Naive B cell (primary cell): Measurements from ENCODE around the gene TCF4. TPM values are rescaled to one million over a fixed set of nuclear protein-coding genes. Genes with fewer than 3 reads are reported as not detected.
"Not testable (repeated sequence)": the region's sequence is repeated elsewhere in the genome, so short reads cannot be mapped to it uniquely, and the experiment has no call there.

Experiments used
- ATAC-seq, 2 donors: fragments of 150-1000 bp; cut with Tn5 transposase; 2 replicates each; pipeline ENCODE4 v1.10.0; 2021; ENCODE audit warnings: low read depth in 2 of 2, mild to moderate bottlenecking in 2 of 2, moderate library complexity in 2 of 2
- DNase-seq: peaks from one replicate; pipeline ENCODE4 v3.0.0; 2022
- H3K27ac Mint-ChIP-seq, 6 donors: one replicate each; pipeline ENCODE4 v1.8.0; 2020 to 2022; ENCODE audit warnings: mild to moderate bottlenecking in 6 of 6, mixed read lengths in 6 of 6, moderate library complexity in 5 of 6, inconsistent platforms in 2 of 6
- H3K27me3 Mint-ChIP-seq, 3 donors: one replicate each; pipeline ENCODE4 v1.8.0; 2021 to 2022; ENCODE audit warnings: mixed read lengths in 3 of 3, mild to moderate bottlenecking in 1 of 3
- H3K36me3 Mint-ChIP-seq, 2 donors: one replicate each; pipeline ENCODE4 v1.8.0; 2020 to 2022; ENCODE audit warnings: mixed read lengths in 2 of 2, inconsistent platforms in 1 of 2, mild to moderate bottlenecking in 1 of 2
- H3K4me1 Mint-ChIP-seq, 3 donors: one replicate each; pipeline ENCODE4 v1.8.0; 2020 to 2022; ENCODE audit warnings: mixed read lengths in 3 of 3, inconsistent platforms in 1 of 3, mild to moderate bottlenecking in 1 of 3, moderate library complexity in 1 of 3
- H3K4me3 Mint-ChIP-seq, 8 donors: one replicate each; pipeline ENCODE4 v1.8.0; 2020 to 2022; ENCODE audit warnings: mild to moderate bottlenecking in 8 of 8, mixed read lengths in 8 of 8, moderate library complexity in 8 of 8, inconsistent platforms in 2 of 8
- H3K9me3 Mint-ChIP-seq, 7 donors: one replicate each; pipeline ENCODE4 v1.8.0; 2020 to 2022; ENCODE audit warnings: mixed read lengths in 7 of 7, mild to moderate bottlenecking in 5 of 7, inconsistent platforms in 2 of 7, moderate library complexity in 1 of 7
- polyA plus RNA-seq, 6 donors: library from polyadenylated mRNA; unstranded; fragments of 300-500 nt; fragmentation: Illumina TruSeq; gene quantifications; one replicate each; pipeline ENCODE4 v1.2.3, GENCODE V29; 2021; ENCODE audit warnings: low read depth in 6 of 6

Gene TCF4
- polyA plus RNA-seq, 6 donors from 2014 or later, result 199 to 274 (median 217) TPM

DNA sequence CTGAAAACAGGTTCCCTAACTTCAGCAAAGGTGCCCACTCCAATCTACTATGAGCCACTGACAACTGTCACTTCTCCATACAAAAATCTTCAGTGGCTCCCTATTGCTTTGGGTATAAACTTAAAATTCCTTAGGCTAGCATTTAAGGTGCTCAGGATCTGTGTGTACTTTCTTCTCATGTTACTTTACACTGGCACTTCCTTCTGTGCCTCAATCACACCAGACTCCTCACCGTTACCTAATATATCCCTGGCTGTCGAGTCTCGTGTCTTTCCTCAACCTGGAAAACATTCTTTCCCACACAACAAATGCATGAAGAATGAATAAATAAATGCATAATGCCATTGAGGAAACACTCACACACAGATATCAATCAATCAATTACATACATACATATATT, 101.1 kb downstream of the TCF4 start:
- Mint-ChIP-seq H3K9me3 (no peaks in the 10 kb centered on the region), H3K27me3 (no peaks in the 10 kb centered on the region), H3K36me3 (no peaks in the 10 kb centered on the region), H3K4me3 (no peak overlapping the region), H3K4me1 (peaks cover 12 to 24% (median 19%) of the 10 kb centered on the region in 3 donors), H3K27ac (no peak overlapping the region)
- ATAC-seq (no peak), DNase-seq (no peak)

DNA sequence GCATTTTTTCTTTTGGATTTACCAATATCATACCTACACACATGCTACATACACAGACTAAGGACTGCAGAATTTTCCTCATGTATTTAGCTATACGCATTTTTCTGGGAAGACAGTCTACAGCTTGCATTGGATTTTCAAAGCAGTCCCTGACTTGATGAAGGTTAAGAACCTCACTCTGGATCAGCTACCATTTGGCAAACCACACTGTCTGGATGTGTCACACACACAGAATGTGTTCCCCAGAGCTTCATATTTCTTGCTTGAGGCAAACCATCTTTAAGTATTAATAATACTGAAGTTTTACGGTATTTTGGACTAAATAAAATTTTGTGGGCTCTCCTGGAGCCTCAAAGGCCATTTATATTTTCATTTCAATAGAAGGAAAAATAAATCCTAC, 102.3 kb downstream of the TCF4 start:
- Mint-ChIP-seq H3K36me3 (peaks cover 0 to 8% of the 10 kb centered on the region in 2 donors), H3K27me3 (no peaks in the 10 kb centered on the region), H3K4me3 (no peak overlapping the region), H3K9me3 (no peaks in the 10 kb centered on the region), H3K27ac (no peak overlapping the region), H3K4me1 (peaks cover 16 to 24% (median 19%) of the 10 kb centered on the region in 3 donors)
- no peak for DNase-seq
- no peak for ATAC-seq

- Mint-ChIP-seq H3K4me3 (no peak overlapping the region), H3K4me1 (peaks cover 15 to 22% (median 19%) of the 10 kb centered on the region in 3 donors), H3K9me3 (no peaks in the 10 kb centered on the region), H3K27ac (peak overlapping the region in 2 of 6 donors; percentile 2 to 51), H3K36me3 (peaks cover 0 to 8% of the 10 kb centered on the region in 2 donors), H3K27me3 (no peaks in the 10 kb centered on the region)
- no peak for DNase-seq
- ATAC-seq, result no peak
Observed at GRCh38 chr18:55484773-55485172, 103.2 kb downstream of the TCF4 start.

- Mint-ChIP-seq H3K27ac (no peak overlapping the region), H3K36me3 (peaks cover 0 to 8% of the 10 kb centered on the region in 2 donors), H3K27me3 (no peaks in the 10 kb centered on the region), H3K4me3 (no peak overlapping the region), H3K9me3 (no peaks in the 10 kb centered on the region), H3K4me1 (peaks cover 5 to 17% (median 13%) of the 10 kb centered on the region in 3 donors)
- no peak for DNase-seq
- ATAC-seq, result no peak
Observed at GRCh38 chr18:55483266-55483871, 104.6 kb downstream of the TCF4 start.

DNA sequence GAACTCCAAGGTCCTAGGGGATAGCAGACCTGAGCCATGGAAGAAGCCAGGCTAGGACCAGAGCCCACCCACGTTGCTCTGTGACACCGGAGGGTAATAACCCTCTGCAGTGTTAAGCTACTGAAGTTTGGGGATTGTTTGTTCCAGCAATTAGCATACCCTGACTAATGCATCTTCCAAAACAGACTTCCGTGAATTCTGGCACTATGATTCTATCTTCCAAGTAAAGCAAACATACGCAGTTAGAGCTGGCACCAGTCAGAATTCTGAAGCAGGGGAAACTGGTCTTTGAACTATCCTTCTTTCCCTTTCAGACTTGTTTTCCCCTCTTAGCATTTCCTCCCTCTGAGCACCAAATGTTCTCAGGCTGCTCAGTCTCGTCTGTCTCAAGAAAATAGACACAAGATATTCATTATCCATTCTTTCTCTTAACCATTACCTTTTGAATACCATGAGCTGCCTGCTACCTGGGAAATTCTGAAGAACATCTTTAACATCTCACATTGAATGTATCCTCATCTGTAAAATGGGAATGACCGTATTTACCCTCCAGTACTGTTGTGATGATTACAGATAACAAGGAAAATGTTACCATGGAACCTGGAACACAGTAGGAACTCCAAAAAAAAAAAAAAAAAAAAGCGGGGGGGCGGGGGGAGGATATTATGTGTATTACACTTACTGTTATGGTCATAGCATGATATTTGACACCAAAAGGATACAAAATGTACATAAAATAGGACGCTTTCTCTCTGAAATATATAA, 108.2 kb downstream of the TCF4 start:
- H3K4me3 Mint-ChIP-seq, result peak overlapping the region in 2 of 8 donors; percentile 50 to 54
- H3K27me3 Mint-ChIP-seq, result no peaks in the 10 kb centered on the region
- no peak for DNase-seq
- no peaks in the 10 kb centered on the region for H3K9me3 Mint-ChIP-seq
- peaks cover 0 to 8% of the 10 kb centered on the region in 2 donors for H3K36me3 Mint-ChIP-seq
- ATAC-seq, result no peak
- H3K4me1 Mint-ChIP-seq, result peaks cover 15 to 37% (median 28%) of the 10 kb centered on the region in 3 donors
- peak overlapping the region in 3 of 6 donors; percentile 27 to 95 (median 72) for H3K27ac Mint-ChIP-seq

- DNase-seq (no peak), ATAC-seq (peak; percentile 21 to 27)
- Mint-ChIP-seq H3K27me3 (no peaks in the 10 kb centered on the region), H3K4me1 (peaks cover 15 to 34% (median 27%) of the 10 kb centered on the region in 3 donors), H3K36me3 (peaks cover 0 to 8% of the 10 kb centered on the region in 2 donors), H3K4me3 (peak overlapping the region; percentile 84 to 98 (median 94)), H3K9me3 (no peaks in the 10 kb centered on the region), H3K27ac (peak overlapping the region; percentile 94 to 97 (median 96))
Observed at GRCh38 chr18:55477860-55478581, 110.0 kb downstream of the TCF4 start.

GRCh38 chr18:55477499-55477859, 110.5 kb downstream of the TCF4 start:
- Mint-ChIP-seq H3K9me3 (no peaks in the 10 kb centered on the region), H3K27ac (peak overlapping the region; percentile 94 to 97 (median 96)), H3K36me3 (peaks cover 0 to 8% of the 10 kb centered on the region in 2 donors), H3K4me3 (peak overlapping the region; percentile 84 to 98 (median 94)), H3K27me3 (no peaks in the 10 kb centered on the region), H3K4me1 (peaks cover 15 to 34% (median 22%) of the 10 kb centered on the region in 3 donors)
- peak; percentile 57 for DNase-seq
- peak; percentile 93 to 94 for ATAC-seq

DNA sequence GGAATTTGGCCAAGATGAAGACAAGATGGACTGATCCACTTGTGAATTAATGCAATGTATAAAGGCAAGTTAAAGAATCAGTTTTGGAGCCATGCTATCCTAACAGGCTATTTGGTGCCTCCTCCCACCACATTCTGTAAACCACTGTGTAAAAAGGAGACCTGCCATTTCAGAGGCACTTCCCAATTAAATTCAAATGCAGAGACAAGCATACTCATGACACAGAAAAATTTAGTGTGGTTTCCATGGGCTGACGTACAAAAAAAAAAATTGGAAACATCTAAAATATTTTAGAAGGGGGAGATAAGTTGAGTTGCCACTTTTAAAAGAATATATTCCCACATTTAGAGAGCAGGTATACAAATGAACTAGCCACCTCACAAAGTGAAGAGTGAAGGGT, 112.1 kb downstream of the TCF4 start:
- ATAC-seq (no peak), DNase-seq (no peak)
- Mint-ChIP-seq H3K36me3 (no peaks in the 10 kb centered on the region), H3K4me3 (peak overlapping the region in 3 of 8 donors; percentile 4 to 75 (median 60)), H3K27me3 (no peaks in the 10 kb centered on the region), H3K27ac (peak overlapping the region in 1 of 6 donors; percentile 95), H3K4me1 (peaks cover 12 to 34% (median 22%) of the 10 kb centered on the region in 3 donors), H3K9me3 (no peaks in the 10 kb centered on the region)

DNA sequence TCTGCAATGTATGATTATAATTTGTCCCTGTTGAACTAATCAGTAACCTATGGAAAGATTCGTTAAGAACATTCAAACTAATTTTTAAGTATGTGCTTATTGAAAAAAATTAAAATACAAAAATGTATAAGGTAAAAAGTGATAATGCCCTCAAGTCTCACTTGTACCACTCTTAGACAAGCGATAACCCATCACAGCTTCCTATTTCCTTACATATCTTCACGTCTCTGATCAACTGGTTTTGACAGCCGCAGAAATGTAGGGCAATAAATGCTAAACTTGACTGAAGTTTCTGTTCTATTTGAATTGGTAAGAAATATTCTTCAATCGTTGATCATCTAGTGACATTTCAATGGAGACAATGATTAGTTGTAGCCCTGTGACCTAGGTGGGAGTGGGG, 112.5 kb downstream of the TCF4 start:
- Mint-ChIP-seq H3K27ac (peak overlapping the region in 1 of 6 donors; percentile 87), H3K36me3 (no peaks in the 10 kb centered on the region), H3K4me1 (peaks cover 14 to 34% (median 22%) of the 10 kb centered on the region in 3 donors), H3K27me3 (no peaks in the 10 kb centered on the region), H3K9me3 (no peaks in the 10 kb centered on the region), H3K4me3 (peak overlapping the region in 2 of 8 donors; percentile 60 to 75)
- ATAC-seq (no peak), DNase-seq (no peak)

DNA sequence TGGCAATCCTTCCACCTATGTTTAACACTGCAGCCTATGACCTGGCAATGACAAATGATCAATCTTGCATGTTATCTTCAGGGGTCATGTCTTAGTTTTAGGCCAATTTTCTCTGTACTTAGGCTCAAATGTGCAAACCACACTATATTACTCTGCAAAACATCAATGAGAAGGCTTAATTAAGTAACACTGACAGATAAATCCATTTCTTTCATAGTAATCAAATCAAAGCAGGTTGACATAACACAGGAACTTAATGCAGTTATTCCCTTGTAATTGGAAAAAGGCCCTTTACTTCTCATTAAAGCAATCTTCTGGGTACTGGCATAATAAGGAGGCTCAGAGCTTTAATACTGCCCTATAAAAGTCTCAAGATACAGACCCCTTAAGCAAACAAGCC, 114.4 kb downstream of the TCF4 start:
- ATAC-seq, result no peak

GRCh38 chr18:55473058-55473457, 114.9 kb downstream of the TCF4 start:
- Mint-ChIP-seq H3K36me3 (no peaks in the 10 kb centered on the region), H3K9me3 (no peaks in the 10 kb centered on the region), H3K4me1 (peaks cover 11 to 20% (median 16%) of the 10 kb centered on the region in 3 donors), H3K27ac (peak overlapping the region in 3 of 6 donors; percentile 0 to 71 (median 10)), H3K4me3 (no peak overlapping the region), H3K27me3 (no peaks in the 10 kb centered on the region)
- ATAC-seq, result no peak
- no peak for DNase-seq

More for the DNA sequence above, 114.4 kb downstream of the TCF4 start:
- peaks cover 14 to 25% (median 21%) of the 10 kb centered on the region in 3 donors for H3K4me1 Mint-ChIP-seq
- no peak overlapping the region for H3K4me3 Mint-ChIP-seq
- H3K27ac Mint-ChIP-seq, result no peak overlapping the region
- DNase-seq, result no peak
- no peaks in the 10 kb centered on the region for H3K9me3 Mint-ChIP-seq
- H3K27me3 Mint-ChIP-seq, result no peaks in the 10 kb centered on the region
- no peaks in the 10 kb centered on the region for H3K36me3 Mint-ChIP-seq

GRCh38 chr18:55470826-55471225, 117.2 kb downstream of the TCF4 start:
- H3K9me3 Mint-ChIP-seq, result no peaks in the 10 kb centered on the region
- H3K27me3 Mint-ChIP-seq, result no peaks in the 10 kb centered on the region
- ATAC-seq (no peak), DNase-seq (no peak)
- H3K4me3 Mint-ChIP-seq, result no peak overlapping the region
- H3K27ac Mint-ChIP-seq, result peak overlapping the region in 1 of 6 donors; percentile 66
- H3K4me1 Mint-ChIP-seq, result peaks cover 11 to 13% (median 13%) of the 10 kb centered on the region in 3 donors
- no peaks in the 10 kb centered on the region for H3K36me3 Mint-ChIP-seq

- H3K9me3 Mint-ChIP-seq, H3K36me3 Mint-ChIP-seq, ATAC-seq, DNase-seq, H3K27me3 Mint-ChIP-seq, H3K4me3 Mint-ChIP-seq: not testable (repeated sequence)
- H3K27ac Mint-ChIP-seq, result peak overlapping the region in 1 of 6 donors; percentile 73
- peaks cover 19 to 24% (median 21%) of the 10 kb centered on the region in 3 donors for H3K4me1 Mint-ChIP-seq
Observed at GRCh38 chr18:55469134-55469533, 118.9 kb downstream of the TCF4 start.
